Measurements from ENCODE around the gene KHSRP. TPM values are rescaled to one million over a fixed set of nuclear protein-coding genes. Genes with fewer than 3 reads are reported as not detected.

KHSRP gene
- total and polyA plus RNA-seq, 2 of the 13 experiments (the other 11 are each of a cell fraction or from before 2014, with no cell fraction given) = 72.1 to 129 TPM

GRCh38 chr19:6464070-6464873 is 39.7 kb upstream of the KHSRP start, which contains the start of gene CRB3 (continued):
- TF ChIP-seq MAX (IDR thresholded peaks at IDR 0.05) (peak; percentile 45; the same call in 1 of the 2 replicates), ZNF317 (CRISPR knock-in tag; IDR thresholded peaks at IDR 0.05) (no peak), ZNF784 (CRISPR knock-in tag; IDR thresholded peaks at IDR 0.05; ENCODE audit: borderline replicate concordance) (0 out of 2 replicates have a peak, but pooled peaks have one; percentile 11), ATF7-NPFF (CRISPR knock-in tag; IDR thresholded peaks at IDR 0.05; ENCODE audit: low read depth) (no peak; the same call in 1 of the 2 replicates), PHF21A (CRISPR knock-in tag; IDR thresholded peaks at IDR 0.05) (peak; percentile 91), ZNF629 (CRISPR knock-in tag; conservative IDR thresholded peaks at IDR 0.05) (no peak), ZBTB7B (CRISPR knock-in tag; IDR thresholded peaks at IDR 0.05) (peak; percentile 50; the same call in 1 of the 2 replicates), ZNF557 (CRISPR knock-in tag; IDR thresholded peaks at IDR 0.05) (no peak), KDM4B (CRISPR knock-in tag; IDR thresholded peaks at IDR 0.05) (no peak), ZNF451 (CRISPR knock-in tag; IDR thresholded peaks at IDR 0.05) (peak; percentile 40; the same call in 1 of the 2 replicates), DZIP1 (CRISPR knock-in tag; IDR thresholded peaks at IDR 0.05) (0 out of 2 replicates have a peak, but pooled peaks have one; percentile 83), SAP130 (CRISPR knock-in tag; IDR thresholded peaks at IDR 0.05; ENCODE audit: low read depth) (peak; percentile 83), KMT2A (CRISPR knock-in tag; IDR thresholded peaks at IDR 0.05) (no peak), ZNF839 (CRISPR knock-in tag; IDR thresholded peaks at IDR 0.05; ENCODE audit: borderline replicate concordance) (no peak), CENPX (CRISPR knock-in tag; IDR thresholded peaks at IDR 0.05) (no peak), TGIF2 (CRISPR knock-in tag; IDR thresholded peaks at IDR 0.05) (no peak), NFYB (CRISPR knock-in tag; IDR thresholded peaks at IDR 0.05) (no peak), ZNF230 (CRISPR knock-in tag; IDR thresholded peaks at IDR 0.05) (no peak), ZBTB38 (CRISPR knock-in tag; IDR thresholded peaks at IDR 0.05) (0 out of 2 replicates have a peak, but pooled peaks have one; percentile 20), HMGXB4 (CRISPR knock-in tag; IDR thresholded peaks at IDR 0.05; ENCODE audit: borderline replicate concordance in 1 of 2, low read depth in 1 of 2) (peak; percentile 51 to 67; a peak in 3 of 4 replicates), IKZF5 (CRISPR knock-in tag; IDR thresholded peaks at IDR 0.05) (no peak), ZSCAN9 (CRISPR knock-in tag; IDR thresholded peaks at IDR 0.05; ENCODE audit: borderline replicate concordance) (no peak), ZNF136 (CRISPR knock-in tag; IDR thresholded peaks at IDR 0.05; ENCODE audit: low read depth) (no peak), ZNF572 (CRISPR knock-in tag; IDR thresholded peaks at IDR 0.05) (0 out of 2 replicates have a peak, but pooled peaks have one; percentile 72)
